ENCODE results near the gene CNTN1. TPM values are rescaled to one million over a fixed set of nuclear protein-coding genes. Genes with fewer than 3 reads are reported as not detected.

CNTN1 gene
- total and polyA plus RNA-seq, 10 of the 15 experiments (the other 5 are each of a cell fraction or from before 2014, with no cell fraction given) = 0.06 to 0.14 TPM; not detected in 8

- no peak overlapping the region for H2AFZ ChIP-seq (ENCODE audit: control insufficient read depth, low read depth, low read length)
- no peaks in the 10 kb centered on the region for H4K20me1 ChIP-seq (ENCODE audit: control insufficient read depth, insufficient read depth)
- intact Hi-C loops (cut with micrococcal nuclease; ENCODE audit: unreplicated experiment) (no loop called here), in situ Hi-C loops (cut with MboI) (no loop called here)
- DNase-seq (ENCODE audit: low read depth, low spot score) (no peak), FAIRE-seq (no peak), ATAC-seq (no peak)
- ChIA-PET SMC1A (ENCODE audit: uncharacterized antibody, unreplicated experiment) (no interaction called here), CTCF (interaction anchor here (0.7 to 2.1 kb wide), 2 partner anchors 10 to 11 kb away, joined by 3 to 4 read pairs; no protein-coding TSS in a partner anchor), POLR2A (no interaction called here), RAD21 (ENCODE audit: unreplicated experiment) (no interaction called here)
- no peaks in the 10 kb centered on the region for H3K27me3 ChIP-seq (replicated peaks in 1 of 2; ENCODE audit: control insufficient read depth in 2 of 2, insufficient read depth in 2 of 2, low read length in 1 of 2)
- H3K36me3 ChIP-seq (ENCODE audit: control insufficient read depth in 2 of 2, insufficient read depth in 2 of 2, low read length in 1 of 2) = no peaks in the 10 kb centered on the region
- no peak overlapping the region for H3K4me3 ChIP-seq
- TF ChIP-seq MLLT1 (IDR thresholded peaks at IDR 0.05) = no peak
- no peak for TF ChIP-seq ZBTB4 (CRISPR knock-in tag; IDR thresholded peaks at IDR 0.05)
- TF ChIP-seq RUNX3 (IDR thresholded peaks at IDR 0.05; ENCODE audit: low read length) = no peak
- no peak for TF ChIP-seq IKZF2 (IDR thresholded peaks at IDR 0.05)
- no peak for TF ChIP-seq RAD51 (IDR thresholded peaks at IDR 0.05)
- H3K9me3 ChIP-seq (replicated peaks; ENCODE audit: control insufficient read depth, insufficient read depth, low read length) = no peaks in the 10 kb centered on the region
- 81% methylated on average over 2 of the region's 2 CpGs for WGBS (ENCODE audit: insufficient coverage, insufficient replicate concordance, low lambda C conversion rate, missing lambda C conversion rate)
- H3K4me1 ChIP-seq (ENCODE audit: control insufficient read depth, insufficient read depth, low read length) = no peaks in the 10 kb centered on the region
- no TSS peak for BruUV-seq (replicated peaks)
- H3K27ac ChIP-seq (ENCODE audit: control insufficient read depth, insufficient read depth) = no peak overlapping the region
- no peaks in the 10 kb centered on the region for H3K79me2 ChIP-seq (ENCODE audit: control insufficient read depth, insufficient read depth, low read length)
- H3K4me2 ChIP-seq (ENCODE audit: control insufficient read depth, insufficient read depth) = no peak overlapping the region
- no peak overlapping the region for H3K9ac ChIP-seq (ENCODE audit: control insufficient read depth, insufficient read depth, low read length)
These were observed 266.8 kb downstream of the CNTN1 start for GRCh38 chr12:40959041-40959440.
